ENCODE data around the gene TRANK1. TPM values are rescaled to one million over a fixed set of nuclear protein-coding genes. Genes with fewer than 3 reads are reported as not detected.

The TRANK1 gene
- total RNA-seq, 1 experiment from 2014 or later = 0.58 TPM

GRCh38 chr3:36960502-36960901 lies 15.6 kb upstream of the TRANK1 start:
- ATAC-seq = no peak
- H3K4me1 ChIP-seq (ENCODE audit: insufficient read depth, low read length) = peaks cover 43% of the 10 kb centered on the region
- H2AFZ ChIP-seq (ENCODE audit: low read length) = no peak overlapping the region
- intact Hi-C loops (cut with micrococcal nuclease) = no loop called here
- peaks cover 3% of the 10 kb centered on the region for H3F3A ChIP-seq (ENCODE audit: low read length, unreplicated experiment)
- no peak for DNase-seq
- H3K9me3 ChIP-seq (ENCODE audit: low read length) = no peaks in the 10 kb centered on the region
- H3K36me3 ChIP-seq (ENCODE audit: low read depth, low read length) = no peaks in the 10 kb centered on the region
- no peak overlapping the region for H3K9ac ChIP-seq (ENCODE audit: low read length)
- no peaks in the 10 kb centered on the region for H3K79me2 ChIP-seq (ENCODE audit: low read length)
- no peaks in the 10 kb centered on the region for H4K20me1 ChIP-seq (ENCODE audit: low read length)
- TF ChIP-seq EZH2 (IDR thresholded peaks at IDR 0.05; ENCODE audit: low read length, unreplicated experiment) (no peak), CTCF (conservative IDR thresholded peaks at IDR 0.05; ENCODE audit: low read depth, low read length) (no peak), EZH2phosphoT487 (IDR thresholded peaks at IDR 0.05; ENCODE audit: borderline replicate concordance, low read length) (no peak)
- POLR2A ChIA-PET (ENCODE audit: unreplicated experiment) = interaction anchor here (0.5 kb wide), 1 partner anchor 220 kb away, joined by 3 read pairs; no protein-coding TSS in a partner anchor
- no peaks in the 10 kb centered on the region for H3K9me2 ChIP-seq (replicated peaks; ENCODE audit: low read length)
- no TSS peak for BruUV-seq (replicated peaks)
- H3K27ac ChIP-seq (ENCODE audit: low read length) = peak overlapping the region; percentile 19; the same call in 1 of the 2 replicates
- no peak overlapping the region for H3K4me3 ChIP-seq (ENCODE audit: low read length)
- no peak overlapping the region for H3K4me2 ChIP-seq (ENCODE audit: low read length)
- H3K27me3 ChIP-seq (ENCODE audit: low read length) = no peaks in the 10 kb centered on the region
- CTCF ChIA-PET = interaction anchor here (3.0 kb wide), 1 partner anchor 54 kb away, joined by 84 read pairs; no protein-coding TSS in a partner anchor

DNA sequence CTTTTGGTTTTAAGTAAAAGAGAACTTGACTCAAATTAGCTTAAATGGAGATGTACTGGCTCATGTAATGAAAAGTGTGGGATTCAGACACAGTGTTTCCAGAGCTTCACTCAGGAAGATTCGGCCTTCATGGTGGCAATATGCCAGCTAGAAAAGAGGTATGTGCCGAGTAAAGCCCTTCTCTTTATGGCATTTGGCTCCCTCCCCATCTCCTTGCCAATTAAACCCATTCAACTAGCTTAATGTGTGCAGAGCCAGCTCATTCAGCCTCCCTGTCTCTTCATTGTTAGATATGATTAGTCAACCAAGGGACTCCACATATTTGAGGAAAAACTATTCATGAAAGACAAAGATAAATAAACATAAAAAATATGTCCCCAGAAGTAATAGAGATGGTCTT lies 15.0 kb upstream of the TRANK1 start:
- Histone ChIP-seq H3F3A (ENCODE audit: low read length, unreplicated experiment) (peaks cover 3% of the 10 kb centered on the region), H2AFZ (ENCODE audit: low read length) (no peak overlapping the region), H3K9me2 (replicated peaks; ENCODE audit: low read length) (no peaks in the 10 kb centered on the region), H4K20me1 (ENCODE audit: low read length) (no peaks in the 10 kb centered on the region), H3K4me3 (ENCODE audit: low read length) (no peak overlapping the region), H3K4me1 (ENCODE audit: insufficient read depth, low read length) (peaks cover 36% of the 10 kb centered on the region), H3K79me2 (ENCODE audit: low read length) (no peaks in the 10 kb centered on the region), H3K9ac (ENCODE audit: low read length) (no peak overlapping the region), H3K9me3 (ENCODE audit: low read length) (no peaks in the 10 kb centered on the region), H3K27ac (ENCODE audit: low read length) (peak overlapping the region; percentile 19), H3K36me3 (ENCODE audit: low read depth, low read length) (no peaks in the 10 kb centered on the region), H3K27me3 (ENCODE audit: low read length) (no peaks in the 10 kb centered on the region), H3K4me2 (ENCODE audit: low read length) (peak overlapping the region; percentile 16; the same call in 1 of the 2 replicates)
- peak; percentile 62 for ATAC-seq
- intact Hi-C loops (cut with micrococcal nuclease) = no loop called here
- no TSS peak for BruUV-seq (replicated peaks)
- TF ChIP-seq EZH2 (IDR thresholded peaks at IDR 0.05; ENCODE audit: low read length, unreplicated experiment) (no peak), EZH2phosphoT487 (IDR thresholded peaks at IDR 0.05; ENCODE audit: borderline replicate concordance, low read length) (no peak)
- ChIA-PET CTCF (interaction anchor here (0.5 to 3.0 kb wide), 7 partner anchors 10 to 167 kb away, joined by 3 to 84 read pairs (median 4); partner anchors contain the start of genes EPM2AIP1 and MLH1), POLR2A (ENCODE audit: unreplicated experiment) (no interaction called here)
- peak; percentile 89 for DNase-seq

DNA sequence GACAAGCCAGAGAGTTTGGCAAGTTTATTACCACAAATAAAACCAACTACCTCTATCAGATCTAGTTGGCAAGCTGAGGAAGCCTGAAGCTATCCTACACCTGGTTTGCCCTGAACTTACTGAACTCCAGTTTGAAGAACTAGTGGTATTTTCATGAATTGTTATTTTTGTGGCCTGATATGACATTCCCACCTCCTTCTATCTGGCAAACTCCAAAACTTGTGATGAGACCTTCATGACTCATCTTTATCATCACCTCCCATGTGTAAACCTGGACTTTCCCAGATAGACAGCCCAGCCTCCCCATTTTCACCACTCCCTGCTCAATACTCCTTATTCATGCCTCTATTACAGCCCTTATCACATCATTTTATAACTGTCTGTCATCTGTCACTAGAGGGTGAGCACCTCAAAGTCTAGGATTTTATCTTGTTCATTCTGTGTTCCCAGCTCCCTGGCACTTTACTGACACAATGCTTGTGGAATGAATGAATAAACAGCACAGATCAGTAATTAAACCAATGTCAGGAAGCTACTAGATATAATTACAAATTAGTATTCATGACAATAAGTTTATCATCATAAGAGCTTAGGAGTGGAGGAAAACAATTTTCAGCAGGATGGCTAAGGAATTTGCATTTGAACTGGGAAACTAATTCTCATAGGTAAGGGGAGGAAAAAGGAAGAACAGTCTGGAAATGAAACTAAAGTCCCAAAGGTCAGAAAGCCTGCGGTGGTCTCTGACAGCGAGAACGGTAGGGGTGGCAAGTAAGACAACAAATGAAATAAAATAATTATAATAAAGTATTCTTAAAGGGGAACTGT lies 13.2 kb upstream of the TRANK1 start:
- peaks cover 3% of the 10 kb centered on the region for H3F3A ChIP-seq (ENCODE audit: low read length, unreplicated experiment)
- no peaks in the 10 kb centered on the region for H3K36me3 ChIP-seq (ENCODE audit: low read depth, low read length)
- peak overlapping the region; percentile 77 for H3K27ac ChIP-seq (ENCODE audit: low read length)
- no peaks in the 10 kb centered on the region for H3K9me2 ChIP-seq (replicated peaks; ENCODE audit: low read length)
- no peaks in the 10 kb centered on the region for H3K9me3 ChIP-seq (ENCODE audit: low read length)
- H3K27me3 ChIP-seq (ENCODE audit: low read length) = no peaks in the 10 kb centered on the region
- TF ChIP-seq EZH2phosphoT487 (IDR thresholded peaks at IDR 0.05; ENCODE audit: borderline replicate concordance, low read length) = no peak
- TF ChIP-seq EZH2 (IDR thresholded peaks at IDR 0.05; ENCODE audit: low read length, unreplicated experiment) = no peak
- TF ChIP-seq CTCF (conservative IDR thresholded peaks at IDR 0.05; ENCODE audit: low read depth, low read length) = no peak
- DNase-seq (peak; percentile 84), ATAC-seq (peak; percentile 69)
- POLR2A ChIA-PET (ENCODE audit: unreplicated experiment) = interaction anchor here (0.5 to 0.9 kb wide), 3 partner anchors 20 to 1154 kb away, joined by 3 to 7 read pairs (median 3); partner anchors contain the start of genes EPM2AIP1 and MLH1
- BruUV-seq (replicated peaks) = no TSS peak
- intact Hi-C loops (cut with micrococcal nuclease) = loop anchor here (1.0 kb wide), 5 partner anchors 35 to 229 kb away; partner anchors contain the start of genes EPM2AIP1 and MLH1
- H3K79me2 ChIP-seq (ENCODE audit: low read length) = no peaks in the 10 kb centered on the region
- peak overlapping the region; percentile 74 for H3K4me2 ChIP-seq (ENCODE audit: low read length)
- H3K4me3 ChIP-seq (ENCODE audit: low read length) = peak overlapping the region; percentile 53; the same call in 1 of the 2 replicates
- H3K9ac ChIP-seq (ENCODE audit: low read length) = peak overlapping the region; percentile 46
- H4K20me1 ChIP-seq (ENCODE audit: low read length) = no peaks in the 10 kb centered on the region
- H2AFZ ChIP-seq (ENCODE audit: low read length) = peak overlapping the region; percentile 37; the same call in 1 of the 2 replicates
- CTCF ChIA-PET = interaction anchor here (0.5 to 3.0 kb wide), 11 partner anchors 12 to 206 kb away, joined by 3 to 84 read pairs (median 6); partner anchors contain the start of genes EPM2AIP1 and MLH1
- peaks cover 35% of the 10 kb centered on the region for H3K4me1 ChIP-seq (ENCODE audit: insufficient read depth, low read length)
